ENCODE results near the gene MLLT3.

- TF ChIP-seq POLR2A (IDR thresholded peaks at IDR 0.05): no peak
- TF ChIP-seq, protein P1, sequence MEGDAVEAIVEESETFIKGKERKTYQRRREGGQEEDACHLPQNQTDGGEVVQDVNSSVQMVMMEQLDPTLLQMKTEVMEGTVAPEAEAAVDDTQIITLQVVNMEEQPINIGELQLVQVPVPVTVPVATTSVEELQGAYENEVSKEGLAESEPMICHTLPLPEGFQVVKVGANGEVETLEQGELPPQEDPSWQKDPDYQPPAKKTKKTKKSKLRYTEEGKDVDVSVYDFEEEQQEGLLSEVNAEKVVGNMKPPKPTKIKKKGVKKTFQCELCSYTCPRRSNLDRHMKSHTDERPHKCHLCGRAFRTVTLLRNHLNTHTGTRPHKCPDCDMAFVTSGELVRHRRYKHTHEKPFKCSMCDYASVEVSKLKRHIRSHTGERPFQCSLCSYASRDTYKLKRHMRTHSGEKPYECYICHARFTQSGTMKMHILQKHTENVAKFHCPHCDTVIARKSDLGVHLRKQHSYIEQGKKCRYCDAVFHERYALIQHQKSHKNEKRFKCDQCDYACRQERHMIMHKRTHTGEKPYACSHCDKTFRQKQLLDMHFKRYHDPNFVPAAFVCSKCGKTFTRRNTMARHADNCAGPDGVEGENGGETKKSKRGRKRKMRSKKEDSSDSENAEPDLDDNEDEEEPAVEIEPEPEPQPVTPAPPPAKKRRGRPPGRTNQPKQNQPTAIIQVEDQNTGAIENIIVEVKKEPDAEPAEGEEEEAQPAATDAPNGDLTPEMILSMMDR (IDR thresholded peaks at IDR 0.05): no peak
- no peak for TF ChIP-seq EP300 (IDR thresholded peaks at IDR 0.05)
- TF ChIP-seq POLR2AphosphoS5 (IDR thresholded peaks at IDR 0.05): no peak
Measured at GRCh38 chr9:20620650-20621470, 1.4 kb downstream of the MLLT3 start.

Data from suprapubic skin (tissue), 4 donors.